A375 (cell line): ENCODE results near the gene ZNF595. TPM values are rescaled to one million over a fixed set of nuclear protein-coding genes. Genes with fewer than 3 reads are reported as not detected.

ENCODE experiments used
- total RNA-seq: library from RNA; depleted of rRNA; stranded (reverse); fragments of >200 nt; shearing (Covaris generic); gene quantifications from 2 replicates; pipeline ENCODE4 v1.2.3, GENCODE V29; 2014; rRNA removed

The ZNF595 gene
- total RNA-seq, result 35.2 and 46.1 TPM in 2 replicates

GRCh38 chr4:52804-53479, at the start of gene ZNF595:
Gene ZNF595 (plus strand): TSS chr4:53321. CDS start chr4:53489, 168 bp downstream.

GRCh38 chr4:124275-125081, 71.4 kb downstream of the ZNF595 start, which contains the start of gene ZNF718:
Gene ZNF718 (plus strand): TSS chr4:124501. CDS start chr4:124671, 170 bp downstream.

Other genes with a start within 250 kb of the ZNF595 start
- 1.6 and 2.3 TPM in 2 replicates for gene ZNF718, start 71.2 kb downstream of the ZNF595 start, total RNA-seq